Stimulated activated CD8-positive, alpha-beta memory T cell treated with anti-CD3 and anti-CD28 coated beads, Interleukin-12 subunit alpha, Interleukin-12 subunit beta, amount 100 ng/mL, for 24 hours (primary cell): ENCODE measurements around the gene SP4.
"Not testable (repeated sequence)": the region's sequence is repeated elsewhere in the genome, so short reads cannot be mapped to it uniquely, and the experiment has no call there.

Experiments
- DNase-seq: peaks from one replicate; pipeline ENCODE4 v3.0.0-alpha.2; 2020; ENCODE audit errors: extremely low read depth

Gene SP4

DNA sequence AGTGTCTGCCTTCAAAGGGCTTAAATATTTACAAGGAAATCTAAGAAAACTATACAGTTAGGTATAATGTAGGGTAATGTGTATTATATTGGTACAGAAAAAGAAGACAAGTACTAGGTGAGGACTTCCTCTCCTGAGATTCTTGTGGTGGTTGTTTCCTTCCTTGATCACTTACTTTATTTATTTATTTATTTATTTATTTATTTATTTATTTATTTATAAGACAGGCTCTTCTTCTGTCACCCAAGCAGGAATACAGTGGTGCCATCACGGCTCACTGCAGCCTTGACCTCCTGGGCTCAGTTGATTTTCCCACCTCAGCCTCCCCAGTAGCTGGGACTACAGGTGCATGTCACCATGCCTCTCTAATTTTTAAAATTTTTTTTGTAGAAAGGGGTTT, 96.8 kb downstream of the SP4 start:
- DNase-seq = no peak

GRCh38 chr7:21526007-21526406, 98.1 kb downstream of the SP4 start:
- DNase-seq = no peak

DNA sequence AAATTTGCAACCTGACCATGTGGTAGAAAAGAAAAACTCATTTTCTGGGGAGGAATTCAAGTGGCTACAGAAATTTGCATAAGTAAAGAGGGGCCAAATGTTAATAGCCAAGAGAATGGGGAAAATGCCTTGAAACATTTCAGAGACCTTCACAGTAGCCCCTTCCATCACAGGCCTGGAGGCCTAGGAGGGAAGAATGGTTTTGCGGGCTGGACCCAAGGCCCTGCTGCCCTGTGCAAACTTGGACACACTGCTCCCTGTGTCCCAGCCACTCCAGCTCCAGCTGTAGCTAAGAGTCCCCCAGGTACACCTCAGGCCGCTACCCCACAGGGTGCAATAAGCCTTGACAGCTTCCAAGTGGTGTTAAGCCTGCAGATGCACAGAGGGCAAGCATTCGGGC, 98.6 kb downstream of the SP4 start:
- DNase-seq = no peak

DNA sequence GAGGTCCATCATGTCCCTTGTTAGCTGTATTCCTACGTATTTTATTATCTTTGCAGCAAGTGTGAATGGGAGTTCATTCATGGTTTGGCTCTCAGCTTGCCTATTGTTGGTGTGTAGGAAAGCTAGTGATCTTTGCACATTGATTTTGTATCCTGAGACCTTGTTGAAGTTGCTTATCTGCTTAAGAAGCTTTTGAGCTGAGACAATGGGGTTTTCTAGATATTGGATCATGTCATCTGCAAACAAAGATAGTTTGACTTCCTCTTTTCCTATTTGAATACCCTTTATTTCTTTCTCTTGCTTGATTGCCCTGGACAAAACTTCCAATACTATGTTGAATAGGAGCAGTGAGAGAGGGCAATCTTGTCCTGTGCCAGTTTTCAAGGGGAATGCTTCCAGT, 104.6 kb downstream of the SP4 start:
- DNase-seq = not testable (repeated sequence)

- DNase-seq = not testable (repeated sequence)
These were observed 105.8 kb downstream of the SP4 start for GRCh38 chr7:21533646-21534045.

GRCh38 chr7:21536445-21537118, 108.7 kb downstream of the SP4 start:
- not testable (repeated sequence) for DNase-seq

DNA sequence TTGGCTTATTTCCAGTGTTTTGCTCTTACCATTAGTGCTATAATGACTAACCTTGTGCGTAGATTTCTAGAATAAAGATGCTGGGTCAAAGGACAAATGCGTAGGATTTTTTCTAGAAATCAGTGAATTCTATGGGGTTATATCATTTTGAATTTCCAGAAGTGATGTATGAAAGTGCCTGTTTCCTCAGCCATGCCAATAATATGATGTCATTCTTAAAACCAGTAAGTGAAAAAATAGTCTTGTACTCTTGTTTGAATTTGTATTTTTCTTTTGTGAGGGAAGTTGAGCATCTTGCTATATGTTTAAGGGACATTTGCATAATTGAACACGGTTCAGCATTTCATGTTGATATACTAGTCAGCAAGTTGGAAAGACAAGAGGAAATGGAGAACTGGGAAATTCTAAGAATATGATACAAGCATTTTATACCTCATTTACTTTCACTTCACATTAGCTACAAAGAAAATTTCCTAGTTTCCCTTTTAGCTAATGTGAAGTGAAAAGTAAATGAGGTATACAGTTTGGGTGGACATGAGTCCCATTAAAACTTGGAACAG, 111.1 kb downstream of the SP4 start:
- no peak for DNase-seq

DNA sequence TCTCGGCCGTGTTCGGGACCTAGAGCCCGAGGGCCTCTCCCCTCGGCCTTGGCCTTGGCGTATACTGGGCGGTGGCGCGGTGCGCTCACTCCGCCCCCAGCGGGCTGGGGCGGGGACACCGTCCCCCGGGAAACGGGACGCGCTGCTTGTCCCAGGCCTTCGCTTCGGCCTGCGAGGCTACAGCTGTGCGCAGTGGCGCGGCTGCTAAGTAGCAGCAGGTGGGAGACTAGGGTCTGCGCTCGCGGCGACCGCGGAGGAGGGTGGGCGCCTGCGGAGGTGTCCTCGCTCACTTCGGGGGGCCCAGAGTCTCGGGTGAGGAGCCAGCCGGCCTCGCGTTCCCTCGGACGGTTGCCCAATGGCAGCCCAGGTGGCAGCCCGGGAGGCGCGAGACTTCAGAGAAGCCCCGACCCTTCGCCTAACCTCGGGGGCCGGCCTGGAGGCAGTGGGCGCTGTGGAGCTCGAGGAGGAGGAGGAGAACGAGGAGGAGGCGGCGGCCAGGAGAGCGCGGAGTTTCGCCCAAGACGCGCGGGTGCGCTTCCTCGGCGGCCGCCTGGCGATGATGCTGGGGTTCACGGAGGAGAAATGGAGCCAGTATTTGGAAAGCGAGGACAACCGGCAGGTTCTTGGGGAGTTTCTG, 115.1 kb downstream of the SP4 start, which contains the start of gene DNAH11:
TSS of gene DNAH11 (plus strand) at position 149 of the 637 bp plus-strand sequence. CDS start at position 356, 207 bp downstream.
- DNase-seq = no peak

DNA sequence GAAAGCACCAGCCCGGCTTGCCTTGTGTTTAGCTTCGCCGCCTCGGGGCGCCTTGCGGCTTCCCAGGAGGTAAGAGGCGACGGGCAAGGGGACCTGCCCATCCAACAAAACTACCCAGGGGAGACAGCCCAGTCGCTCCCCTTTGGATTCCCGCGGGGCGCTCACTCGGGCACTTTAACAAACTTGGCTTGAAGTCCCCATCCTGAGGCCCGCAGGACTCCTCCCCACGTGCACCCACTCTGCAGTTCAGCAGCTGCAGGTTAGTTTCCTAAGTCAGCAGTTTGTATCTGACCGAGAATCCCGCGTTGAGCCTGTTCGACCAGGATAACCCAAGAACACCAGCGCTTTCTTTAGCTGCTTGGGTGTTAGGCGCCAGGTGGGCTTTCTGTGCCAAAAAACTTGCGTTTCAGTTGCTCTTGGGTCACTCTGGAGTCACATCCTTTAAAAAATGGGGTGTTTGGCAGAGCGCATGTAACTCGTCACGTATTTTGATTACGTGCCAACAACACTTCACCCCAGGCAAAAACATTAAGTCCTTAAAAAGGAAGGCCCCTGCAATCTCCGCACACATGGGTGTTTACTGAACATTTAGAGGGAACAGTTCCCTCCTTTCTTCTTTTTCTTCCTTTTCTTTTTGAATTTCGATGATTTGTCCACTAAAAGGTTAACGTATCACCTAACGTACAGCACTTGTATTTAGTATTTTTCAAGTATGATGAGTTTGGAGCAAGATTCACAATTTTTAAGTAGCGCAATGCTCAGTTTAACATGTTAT, 115.8 kb downstream of the SP4 start:
- no peak for DNase-seq

GRCh38 chr7:21544303-21544656, 116.4 kb downstream of the SP4 start:
- no peak for DNase-seq

DNA sequence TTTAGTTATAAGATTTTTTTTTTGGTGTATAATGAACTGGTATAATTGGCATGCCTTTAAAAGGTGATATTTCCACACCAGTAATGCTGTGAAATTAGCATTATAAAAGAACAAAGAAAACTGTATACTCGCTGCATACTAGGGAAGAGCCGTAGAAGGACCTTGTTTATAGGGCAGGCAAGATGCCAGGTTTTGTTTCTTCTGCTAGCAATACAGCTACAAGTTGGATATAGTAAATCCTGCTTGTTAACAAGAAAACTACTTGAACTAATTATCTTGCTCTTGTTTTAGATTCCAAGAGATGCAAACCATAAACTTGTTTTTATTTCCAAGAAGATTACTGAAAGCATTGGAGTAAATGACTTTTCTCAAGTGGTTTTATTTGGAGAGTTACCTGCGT, 116.8 kb downstream of the SP4 start:
- DNase-seq = no peak

- no peak for DNase-seq
These were observed 119.6 kb downstream of the SP4 start for GRCh38 chr7:21547501-21547900.

DNA sequence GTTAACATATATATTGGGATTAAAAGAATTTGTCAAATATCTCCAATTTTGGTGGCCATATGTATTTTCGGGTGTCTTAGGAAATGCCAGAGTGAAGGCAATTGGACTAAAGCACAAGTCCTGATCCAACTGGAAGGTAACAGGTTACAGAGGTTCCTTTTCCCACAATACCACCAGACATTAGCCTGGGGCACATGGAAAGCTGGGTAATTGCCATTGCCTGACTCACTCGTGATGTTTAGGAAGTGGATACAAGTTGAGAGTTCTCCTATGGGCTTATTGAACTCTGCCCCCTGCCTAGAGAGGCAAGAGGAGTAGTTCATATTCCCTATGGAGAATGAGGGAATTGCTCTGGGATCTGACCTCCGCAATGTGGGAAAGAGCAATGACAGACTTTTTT, 120.6 kb downstream of the SP4 start:
- no peak for DNase-seq

- no peak for DNase-seq
These were observed 122.2 kb downstream of the SP4 start for GRCh38 chr7:21550076-21550475.

GRCh38 chr7:21550821-21551531, 123.1 kb downstream of the SP4 start:
- DNase-seq = no peak

DNA sequence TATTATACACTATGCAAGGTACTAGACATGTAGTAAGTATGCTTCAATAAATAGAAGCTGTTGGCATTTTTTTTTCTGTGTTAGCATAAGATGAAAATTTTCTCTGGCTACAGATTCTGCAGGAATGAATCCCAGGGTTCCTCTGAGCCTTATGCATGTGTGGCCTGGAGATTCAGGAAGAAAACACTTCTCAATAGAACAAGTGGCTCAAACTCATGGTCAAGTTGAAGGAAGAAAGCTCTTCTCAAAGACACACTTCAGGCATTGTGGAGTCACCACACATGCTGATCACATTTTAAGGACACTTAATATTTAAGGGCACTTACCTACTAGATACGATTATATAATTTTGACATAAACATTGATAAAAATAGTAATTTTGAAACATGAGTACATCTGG, 134.5 kb downstream of the SP4 start:
- DNase-seq = no peak
